GM21367 (cell line): ENCODE measurements around the gene CSF1.

Experiments
- ATAC-seq: cut with Tn5 transposase; IDR thresholded peaks from one replicate; pipeline ENCODE4 v1.9.1; 2021; ENCODE audit not compliant: unreplicated experiment

Gene CSF1

GRCh38 chr1:109901141-109901523 is 9.5 kb upstream of the CSF1 start:
- ATAC-seq, result no peak

GRCh38 chr1:109901524-109902145 is 9.0 kb upstream of the CSF1 start:
- ATAC-seq, result no peak

- ATAC-seq, result no peak
Measured at GRCh38 chr1:109902204-109902985, 8.3 kb upstream of the CSF1 start.

- no peak for ATAC-seq
Measured at GRCh38 chr1:109903376-109903930, 7.2 kb upstream of the CSF1 start.

- no peak for ATAC-seq
Measured at GRCh38 chr1:109904105-109904817, 6.4 kb upstream of the CSF1 start.

GRCh38 chr1:109905491-109905890 is 5.2 kb upstream of the CSF1 start:
- ATAC-seq, result no peak

GRCh38 chr1:109906160-109906838 is 4.3 kb upstream of the CSF1 start:
- ATAC-seq, result peak; percentile 89

- ATAC-seq, result no peak
Measured at GRCh38 chr1:109906839-109907180, 3.8 kb upstream of the CSF1 start.

- no peak for ATAC-seq
Measured at GRCh38 chr1:109907190-109907774, 3.4 kb upstream of the CSF1 start.

- no peak for ATAC-seq
Measured at GRCh38 chr1:109908836-109909235, 1.8 kb upstream of the CSF1 start.

GRCh38 chr1:109909561-109909960 is 1.1 kb upstream of the CSF1 start:
- ATAC-seq, result no peak

- ATAC-seq, result no peak
Measured at GRCh38 chr1:109910963-109911798, 532 bp downstream of the CSF1 start.

- no peak for ATAC-seq
Measured at GRCh38 chr1:109912214-109912861, 1.7 kb downstream of the CSF1 start.

- ATAC-seq, result no peak
Measured at GRCh38 chr1:109912873-109913272, 2.2 kb downstream of the CSF1 start.

GRCh38 chr1:109913360-109913879 is 2.8 kb downstream of the CSF1 start:
- ATAC-seq, result no peak

GRCh38 chr1:109914587-109915240 is 4.1 kb downstream of the CSF1 start:
- no peak for ATAC-seq

- no peak for ATAC-seq
Measured at GRCh38 chr1:109917051-109917767, 6.6 kb downstream of the CSF1 start.
